ENCODE measurements around the gene NAALADL2.
"Not testable (repeated sequence)": the region's sequence is repeated elsewhere in the genome, so short reads cannot be mapped to it uniquely, and the experiment has no call there.

NAALADL2 gene

GRCh38 chr3:175751089-175751488, 892.0 kb downstream of the NAALADL2 start:
- no peak for DNase-seq (ENCODE audit: low read depth)

DNA sequence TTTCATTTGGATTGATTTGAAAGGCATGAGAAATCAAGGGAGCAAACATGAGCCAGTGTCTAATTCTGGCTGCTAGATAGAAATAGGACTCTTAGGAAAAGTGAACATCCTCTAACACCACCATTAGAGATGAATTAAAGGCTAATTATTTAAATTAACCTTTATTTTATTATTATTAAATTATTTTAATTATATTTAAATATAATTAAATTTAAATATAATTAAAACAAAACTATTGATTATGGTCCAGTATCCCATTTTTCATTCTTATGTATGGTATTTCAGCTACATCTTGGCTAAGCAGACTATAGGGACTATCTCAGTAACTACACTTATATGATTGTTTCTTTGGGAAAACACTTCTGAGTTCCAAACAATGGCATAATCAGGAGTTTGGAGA, 904.8 kb downstream of the NAALADL2 start:
- no peak for DNase-seq (ENCODE audit: low read depth)

GRCh38 chr3:175764722-175765121, 905.6 kb downstream of the NAALADL2 start:
- DNase-seq (ENCODE audit: low read depth) = no peak

DNA sequence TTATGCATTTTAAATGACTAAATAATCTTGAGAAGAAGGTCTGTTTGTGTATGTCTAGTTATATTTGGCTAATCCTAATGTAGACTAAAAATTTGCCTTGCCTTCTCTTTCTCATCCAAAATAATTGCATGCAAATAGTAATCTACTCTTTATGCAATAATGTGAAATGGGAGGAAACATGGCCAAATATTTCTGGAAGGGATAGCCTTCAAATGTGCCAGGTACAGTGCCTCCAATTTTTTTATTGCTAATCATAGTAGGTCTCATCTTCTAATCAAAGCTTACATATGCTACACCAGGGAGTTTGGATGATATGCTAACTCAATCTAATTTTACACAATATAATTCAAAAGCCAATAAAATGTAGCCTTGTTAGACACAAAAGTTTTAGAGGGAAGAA, 911.3 kb downstream of the NAALADL2 start:
- no peak for DNase-seq (ENCODE audit: low read depth)

DNA sequence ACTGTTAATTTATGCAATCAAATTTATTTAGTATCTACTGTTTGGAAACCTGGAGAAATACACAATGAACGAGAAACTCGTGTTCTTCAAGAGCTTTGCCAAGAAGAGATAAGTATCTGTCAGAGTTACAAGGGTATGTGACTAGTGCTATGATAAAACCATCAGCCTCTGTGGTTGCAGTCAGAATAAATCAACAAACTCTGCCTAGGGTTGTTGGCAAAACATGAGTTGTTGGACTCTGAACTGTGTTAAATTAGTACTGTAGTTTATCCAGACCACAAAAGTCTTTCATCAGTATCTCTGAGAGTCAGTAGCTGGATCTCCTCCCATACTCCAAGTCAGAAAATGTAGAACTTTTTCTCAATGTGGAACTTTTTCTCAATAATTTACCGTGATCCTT, 918.4 kb downstream of the NAALADL2 start:
- DNase-seq (ENCODE audit: low read depth) = no peak

DNA sequence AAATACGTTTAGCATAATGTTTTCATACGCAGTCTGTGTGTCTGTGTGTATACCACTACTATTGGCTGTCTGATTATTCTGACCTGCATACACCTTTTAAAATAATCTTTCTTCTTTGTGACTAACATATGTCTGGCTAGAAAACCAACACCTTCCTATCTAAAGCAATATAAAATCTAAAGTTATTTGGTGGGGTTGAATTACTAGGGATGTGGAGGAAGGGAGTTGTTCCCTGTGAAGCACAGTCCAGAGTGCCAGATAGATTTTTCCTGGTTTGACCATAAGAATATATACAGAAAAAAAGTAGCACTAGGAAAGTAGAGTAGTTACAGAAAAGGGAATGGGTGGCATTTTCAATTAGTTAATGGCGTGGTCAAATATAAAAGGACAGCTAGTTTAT, 918.8 kb downstream of the NAALADL2 start:
- DNase-seq (ENCODE audit: low read depth) = no peak

- no peak for DNase-seq (ENCODE audit: low read depth)
These were observed 919.9 kb downstream of the NAALADL2 start for GRCh38 chr3:175778994-175779393.

DNA sequence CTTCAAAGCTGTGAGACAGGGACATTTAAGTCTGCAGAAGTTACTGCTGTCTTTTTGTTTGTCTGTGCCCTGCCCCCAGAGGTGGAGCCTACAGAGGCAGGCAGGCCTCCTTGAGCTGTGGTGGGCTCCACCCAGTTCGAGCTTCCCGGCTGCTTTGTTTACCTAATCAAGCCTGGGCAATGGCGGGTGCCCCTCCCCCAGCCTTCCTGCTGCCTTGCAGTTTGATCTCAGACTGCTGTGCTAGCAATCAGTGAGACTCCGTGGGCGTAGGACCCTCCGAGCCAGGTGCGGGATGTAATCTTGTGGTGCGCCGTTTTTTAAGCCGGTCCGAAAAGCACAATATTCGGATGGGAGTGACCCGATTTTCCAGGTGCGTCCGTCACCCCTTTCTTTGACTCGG, 928.0 kb downstream of the NAALADL2 start:
- not testable (repeated sequence) for DNase-seq (ENCODE audit: low read depth)

DNA sequence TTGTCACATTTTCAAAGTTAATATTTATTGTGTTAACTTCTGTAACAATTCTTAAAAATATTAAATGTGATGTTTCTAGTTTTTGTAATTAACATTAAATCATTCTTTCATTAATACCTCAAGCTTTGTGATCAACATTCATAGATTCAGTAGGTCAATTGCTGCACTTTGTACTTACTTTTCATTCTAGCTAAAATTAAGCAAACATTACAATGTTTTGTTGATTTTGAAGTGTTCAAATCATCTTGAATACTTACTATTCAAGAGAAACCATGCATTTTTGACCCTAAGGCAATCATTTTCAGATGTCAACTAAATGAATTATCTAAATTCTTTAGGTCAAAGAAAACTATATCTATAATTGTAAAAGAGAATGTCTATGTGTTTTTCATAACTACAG, 933.1 kb downstream of the NAALADL2 start:
- no peak for DNase-seq (ENCODE audit: low read depth)

- DNase-seq (ENCODE audit: low read depth) = no peak
These were observed 939.2 kb downstream of the NAALADL2 start for GRCh38 chr3:175798326-175798725.

DNA sequence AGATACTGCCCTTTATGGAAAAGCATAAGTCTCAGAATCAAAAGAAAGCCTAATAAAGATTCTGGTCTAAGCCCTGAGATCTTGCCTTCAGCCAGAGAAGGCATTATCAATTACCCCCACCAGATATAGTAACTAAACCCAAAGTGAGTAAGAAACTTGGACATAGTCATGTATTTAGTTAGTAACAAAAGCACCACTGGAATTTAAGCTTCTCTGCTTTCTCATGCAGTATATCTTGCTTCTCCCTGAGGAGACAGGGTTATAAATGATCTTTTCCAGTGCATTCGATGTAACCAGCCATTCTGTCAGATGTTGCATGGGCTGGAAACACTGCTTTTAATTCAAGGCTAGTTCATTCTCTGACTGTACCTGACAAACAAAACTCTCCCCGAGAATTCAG, 946.7 kb downstream of the NAALADL2 start:
- DNase-seq (ENCODE audit: low read depth) = no peak

GRCh38 chr3:175807175-175807574, 948.0 kb downstream of the NAALADL2 start:
- DNase-seq (ENCODE audit: low read depth) = no peak

DNA sequence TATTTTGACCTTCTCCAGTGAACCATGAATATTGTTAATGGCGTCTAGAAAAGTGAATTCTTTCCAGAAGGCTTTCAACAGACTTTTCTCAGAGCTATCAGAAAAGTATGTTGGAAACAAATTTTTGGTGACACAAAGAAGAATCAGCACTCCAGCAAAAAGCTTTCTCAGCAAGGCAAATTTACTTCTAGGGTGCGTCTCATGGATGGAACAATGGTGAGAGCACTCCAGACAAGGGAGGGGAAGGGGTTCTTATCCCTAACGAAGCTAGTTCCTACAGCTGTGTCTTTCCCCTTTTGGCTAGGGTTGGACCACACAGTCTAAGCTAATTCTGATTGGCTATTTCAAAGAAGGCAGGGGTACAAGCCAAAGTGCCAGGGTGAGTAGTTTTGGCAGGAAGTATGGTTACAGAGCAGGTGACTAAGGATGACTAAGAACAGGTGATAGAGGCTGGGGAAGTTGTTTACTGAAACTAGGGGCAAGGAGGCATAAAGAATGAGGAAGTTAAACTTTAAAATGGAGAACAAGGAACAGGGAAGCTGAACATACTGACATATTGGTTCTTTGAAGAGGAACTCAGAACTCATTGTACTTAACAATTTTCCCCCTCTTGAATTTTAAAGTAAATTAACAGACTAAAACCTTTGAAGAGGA, 959.8 kb downstream of the NAALADL2 start:
- DNase-seq (ENCODE audit: low read depth) = no peak

GRCh38 chr3:175822766-175823491, 963.8 kb downstream of the NAALADL2 start:
- not testable (repeated sequence) for DNase-seq (ENCODE audit: low read depth)

- not testable (repeated sequence) for DNase-seq (ENCODE audit: low read depth)
These were observed 966.0 kb downstream of the NAALADL2 start for GRCh38 chr3:175825016-175825580.

DNA sequence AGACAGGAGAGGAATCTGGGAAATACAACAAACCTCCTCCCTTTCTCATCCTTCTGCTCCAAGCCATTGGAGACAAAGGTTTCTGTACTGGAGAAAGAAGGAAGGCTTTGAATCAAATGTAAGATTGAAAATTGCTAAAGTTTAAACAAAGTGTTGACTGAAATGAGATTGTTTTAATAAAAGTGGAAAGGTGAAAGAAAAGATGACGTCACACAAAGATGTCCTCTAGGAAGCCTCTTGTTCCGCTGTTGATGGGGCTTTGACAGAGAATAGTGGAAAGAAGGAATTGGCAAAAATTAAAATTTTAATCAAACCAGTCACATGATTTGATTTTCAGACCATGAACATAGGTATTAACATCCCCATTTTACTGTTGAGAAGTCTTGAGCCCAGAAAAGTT, 967.6 kb downstream of the NAALADL2 start:
- no peak for DNase-seq (ENCODE audit: low read depth)

GRCh38 chr3:175829809-175830208, 970.7 kb downstream of the NAALADL2 start:
- not testable (repeated sequence) for DNase-seq (ENCODE audit: low read depth)

DNA sequence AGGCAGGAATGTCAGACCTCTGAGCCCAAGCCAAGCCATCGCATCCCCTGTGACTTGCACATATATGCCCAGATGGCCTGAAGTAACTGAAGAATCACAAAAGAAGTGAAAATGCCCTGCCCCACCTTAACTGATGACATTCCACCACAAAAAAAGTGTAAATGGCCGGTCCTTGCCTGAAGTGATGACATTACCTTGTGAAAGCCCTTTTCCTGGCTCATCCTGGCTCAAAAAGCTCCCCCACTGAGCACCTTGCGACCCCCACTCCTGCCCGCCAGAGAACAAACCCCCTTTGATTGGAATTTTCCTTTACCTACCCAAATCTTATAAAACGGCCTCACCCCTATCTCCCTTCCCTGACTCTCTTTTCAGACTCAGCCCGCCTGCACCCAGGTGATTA, 976.6 kb downstream of the NAALADL2 start:
- not testable (repeated sequence) for DNase-seq (ENCODE audit: low read depth)

- no peak for DNase-seq (ENCODE audit: low read depth)
These were observed 977.5 kb downstream of the NAALADL2 start for GRCh38 chr3:175836617-175837016.

DNA sequence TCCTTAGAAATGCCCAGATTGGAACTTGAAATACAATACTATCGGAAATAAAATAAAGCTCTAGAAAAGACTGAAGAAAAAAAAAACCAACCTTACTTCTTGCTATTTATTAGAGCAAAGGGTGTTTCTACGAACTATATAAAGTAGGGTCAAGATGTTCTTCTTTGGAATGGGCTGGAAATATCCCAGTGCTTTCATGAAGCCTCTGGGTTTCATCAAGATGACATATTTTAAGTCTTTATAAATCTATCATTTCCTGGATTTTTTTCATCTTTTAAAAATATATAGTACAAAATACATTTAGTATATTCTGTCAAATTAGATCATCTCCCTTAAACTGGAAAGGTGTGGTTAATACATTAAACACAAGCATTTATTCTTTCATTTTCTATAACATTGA, 978.8 kb downstream of the NAALADL2 start:
- DNase-seq (ENCODE audit: low read depth) = no peak

- DNase-seq (ENCODE audit: low read depth) = no peak
These were observed 980.4 kb downstream of the NAALADL2 start for GRCh38 chr3:175839366-175840005.

- DNase-seq (ENCODE audit: low read depth) = no peak
These were observed 992.4 kb downstream of the NAALADL2 start for GRCh38 chr3:175851541-175851940.

DNA sequence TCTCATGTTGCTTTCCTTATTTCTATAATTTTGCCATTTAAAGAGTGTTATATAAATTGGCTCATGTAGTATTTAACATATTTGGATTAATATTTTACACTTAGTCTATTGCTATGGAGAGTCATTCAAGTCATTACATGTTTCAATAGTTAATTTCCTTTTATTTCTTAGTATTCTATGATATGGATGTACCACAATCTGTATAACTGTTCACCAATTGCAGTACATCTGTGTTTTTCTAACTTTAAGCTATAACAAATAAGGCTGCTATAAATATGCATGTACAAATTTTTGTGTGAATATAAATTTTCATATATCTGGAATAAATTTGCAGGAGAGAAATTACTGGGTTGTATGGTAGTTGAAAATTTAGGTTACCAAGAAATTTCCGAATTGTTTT, 993.4 kb downstream of the NAALADL2 start:
- no peak for DNase-seq (ENCODE audit: low read depth)

Measured in HS-5 (cell line).